ENCODE measurements around the gene PRLH. TPM values are rescaled to one million over a fixed set of nuclear protein-coding genes. Genes with fewer than 3 reads are reported as not detected.
A peak's percentile ranks its signal among the peaks of the same experiment; 100 is the strongest.

The PRLH gene
- total and polyA plus RNA-seq, 2 of the 13 experiments (the other 11 are each of a cell fraction or from before 2014, with no cell fraction given), result not detected

DNA sequence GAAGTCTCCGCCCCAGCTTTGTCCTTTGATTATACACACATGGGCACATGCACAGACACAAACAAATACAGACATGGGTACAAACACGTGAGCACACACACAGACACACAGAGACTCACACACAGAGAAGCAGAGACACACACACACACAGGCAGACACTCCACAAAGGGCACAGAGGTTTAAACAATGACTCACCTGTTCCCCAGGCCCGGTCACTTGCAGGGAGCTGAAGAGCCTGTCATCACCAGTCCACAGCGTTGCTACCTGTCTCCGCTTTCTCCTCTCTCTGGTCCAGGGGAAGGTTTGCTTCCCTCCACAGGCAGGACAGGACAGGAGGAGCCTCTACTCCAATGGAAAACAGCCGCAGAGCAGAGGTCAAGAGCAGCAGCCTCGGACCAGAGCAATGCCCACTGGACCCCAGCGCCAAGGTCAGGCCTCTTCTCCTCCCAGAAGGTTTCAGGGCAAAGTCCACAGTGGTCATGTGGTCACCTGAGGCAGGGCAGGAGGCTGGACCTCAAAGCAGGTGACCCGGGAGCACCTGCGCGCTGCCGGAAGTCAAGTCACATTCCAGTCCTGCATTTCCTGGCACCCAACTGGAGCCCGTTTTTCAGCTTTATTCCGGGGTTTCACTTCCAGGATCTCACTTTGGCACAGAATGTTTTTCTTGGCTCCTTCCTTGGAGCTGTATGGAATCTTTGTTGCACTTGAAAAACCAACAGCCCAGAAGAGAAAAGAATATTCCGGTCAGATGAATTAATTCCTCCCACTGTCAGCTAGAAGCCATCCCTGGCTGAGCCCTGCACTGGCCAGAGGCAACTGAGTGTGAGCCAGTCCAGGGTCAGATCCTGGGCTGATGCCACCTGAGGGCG is 24.1 kb downstream of the PRLH start, which contains the start of gene RAB17 (continued):
- TF ChIP-seq, protein P1, sequence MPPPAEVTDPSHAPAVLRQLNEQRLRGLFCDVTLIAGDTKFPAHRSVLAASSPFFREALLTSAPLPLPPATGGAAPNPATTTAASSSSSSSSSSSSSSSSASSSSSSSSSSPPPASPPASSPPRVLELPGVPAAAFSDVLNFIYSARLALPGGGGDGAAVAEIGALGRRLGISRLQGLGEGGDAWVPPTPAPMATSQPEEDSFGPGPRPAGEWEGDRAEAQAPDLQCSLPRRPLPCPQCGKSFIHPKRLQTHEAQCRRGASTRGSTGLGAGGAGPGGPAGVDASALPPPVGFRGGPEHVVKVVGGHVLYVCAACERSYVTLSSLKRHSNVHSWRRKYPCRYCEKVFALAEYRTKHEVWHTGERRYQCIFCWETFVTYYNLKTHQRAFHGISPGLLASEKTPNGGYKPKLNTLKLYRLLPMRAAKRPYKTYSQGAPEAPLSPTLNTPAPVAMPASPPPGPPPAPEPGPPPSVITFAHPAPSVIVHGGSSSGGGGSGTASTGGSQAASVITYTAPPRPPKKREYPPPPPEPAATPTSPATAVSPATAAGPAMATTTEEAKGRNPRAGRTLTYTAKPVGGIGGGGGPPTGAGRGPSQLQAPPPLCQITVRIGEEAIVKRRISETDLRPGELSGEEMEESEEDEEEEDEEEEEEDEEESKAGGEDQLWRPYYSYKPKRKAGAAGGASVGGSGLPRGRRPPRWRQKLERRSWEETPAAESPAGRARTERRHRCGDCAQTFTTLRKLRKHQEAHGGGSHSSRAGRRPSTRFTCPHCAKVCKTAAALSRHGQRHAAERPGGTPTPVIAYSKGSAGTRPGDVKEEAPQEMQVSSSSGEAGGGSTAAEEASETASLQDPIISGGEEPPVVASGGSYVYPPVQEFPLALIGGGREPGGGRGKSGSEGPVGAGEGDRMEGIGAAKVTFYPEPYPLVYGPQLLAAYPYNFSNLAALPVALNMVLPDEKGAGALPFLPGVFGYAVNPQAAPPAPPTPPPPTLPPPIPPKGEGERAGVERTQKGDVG (CRISPR knock-in tag; IDR thresholded peaks at IDR 0.05; ENCODE audit: borderline replicate concordance), result peak; percentile 96
- TF ChIP-seq, protein P2, sequence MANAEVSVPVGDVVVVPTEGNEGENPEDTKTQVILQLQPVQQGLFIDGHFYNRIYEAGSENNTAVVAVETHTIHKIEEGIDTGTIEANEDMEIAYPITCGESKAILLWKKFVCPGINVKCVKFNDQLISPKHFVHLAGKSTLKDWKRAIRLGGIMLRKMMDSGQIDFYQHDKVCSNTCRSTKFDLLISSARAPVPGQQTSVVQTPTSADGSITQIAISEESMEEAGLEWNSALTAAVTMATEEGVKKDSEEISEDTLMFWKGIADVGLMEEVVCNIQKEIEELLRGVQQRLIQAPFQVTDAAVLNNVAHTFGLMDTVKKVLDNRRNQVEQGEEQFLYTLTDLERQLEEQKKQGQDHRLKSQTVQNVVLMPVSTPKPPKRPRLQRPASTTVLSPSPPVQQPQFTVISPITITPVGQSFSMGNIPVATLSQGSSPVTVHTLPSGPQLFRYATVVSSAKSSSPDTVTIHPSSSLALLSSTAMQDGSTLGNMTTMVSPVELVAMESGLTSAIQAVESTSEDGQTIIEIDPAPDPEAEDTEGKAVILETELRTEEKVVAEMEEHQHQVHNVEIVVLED (CRISPR knock-in tag; IDR thresholded peaks at IDR 0.05; ENCODE audit: borderline replicate concordance), result peak; percentile 79; the same call in 1 of the 2 replicates
- no peak; the same call in 1 of the 2 replicates for TF ChIP-seq ZNF335 (CRISPR knock-in tag; IDR thresholded peaks at IDR 0.05)
- 0 out of 2 replicates have a peak, but pooled peaks have one; percentile 36 for TF ChIP-seq ZNF24 (IDR thresholded peaks at IDR 0.05)
- TF ChIP-seq, protein P3, sequence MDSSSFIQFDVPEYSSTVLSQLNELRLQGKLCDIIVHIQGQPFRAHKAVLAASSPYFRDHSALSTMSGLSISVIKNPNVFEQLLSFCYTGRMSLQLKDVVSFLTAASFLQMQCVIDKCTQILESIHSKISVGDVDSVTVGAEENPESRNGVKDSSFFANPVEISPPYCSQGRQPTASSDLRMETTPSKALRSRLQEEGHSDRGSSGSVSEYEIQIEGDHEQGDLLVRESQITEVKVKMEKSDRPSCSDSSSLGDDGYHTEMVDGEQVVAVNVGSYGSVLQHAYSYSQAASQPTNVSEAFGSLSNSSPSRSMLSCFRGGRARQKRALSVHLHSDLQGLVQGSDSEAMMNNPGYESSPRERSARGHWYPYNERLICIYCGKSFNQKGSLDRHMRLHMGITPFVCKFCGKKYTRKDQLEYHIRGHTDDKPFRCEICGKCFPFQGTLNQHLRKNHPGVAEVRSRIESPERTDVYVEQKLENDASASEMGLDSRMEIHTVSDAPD (CRISPR knock-in tag; IDR thresholded peaks at IDR 0.05), result peak; percentile 70
- TF ChIP-seq, protein P4, sequence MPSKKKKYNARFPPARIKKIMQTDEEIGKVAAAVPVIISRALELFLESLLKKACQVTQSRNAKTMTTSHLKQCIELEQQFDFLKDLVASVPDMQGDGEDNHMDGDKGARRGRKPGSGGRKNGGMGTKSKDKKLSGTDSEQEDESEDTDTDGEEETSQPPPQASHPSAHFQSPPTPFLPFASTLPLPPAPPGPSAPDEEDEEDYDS (CRISPR knock-in tag; IDR thresholded peaks at IDR 0.05), result no peak; the same call in 1 of the 2 replicates
- TF ChIP-seq ZNF781 (CRISPR knock-in tag; IDR thresholded peaks at IDR 0.05; ENCODE audit: borderline replicate concordance, not compliant biosample characterization), result peak; percentile 75
- TF ChIP-seq, protein P5, sequence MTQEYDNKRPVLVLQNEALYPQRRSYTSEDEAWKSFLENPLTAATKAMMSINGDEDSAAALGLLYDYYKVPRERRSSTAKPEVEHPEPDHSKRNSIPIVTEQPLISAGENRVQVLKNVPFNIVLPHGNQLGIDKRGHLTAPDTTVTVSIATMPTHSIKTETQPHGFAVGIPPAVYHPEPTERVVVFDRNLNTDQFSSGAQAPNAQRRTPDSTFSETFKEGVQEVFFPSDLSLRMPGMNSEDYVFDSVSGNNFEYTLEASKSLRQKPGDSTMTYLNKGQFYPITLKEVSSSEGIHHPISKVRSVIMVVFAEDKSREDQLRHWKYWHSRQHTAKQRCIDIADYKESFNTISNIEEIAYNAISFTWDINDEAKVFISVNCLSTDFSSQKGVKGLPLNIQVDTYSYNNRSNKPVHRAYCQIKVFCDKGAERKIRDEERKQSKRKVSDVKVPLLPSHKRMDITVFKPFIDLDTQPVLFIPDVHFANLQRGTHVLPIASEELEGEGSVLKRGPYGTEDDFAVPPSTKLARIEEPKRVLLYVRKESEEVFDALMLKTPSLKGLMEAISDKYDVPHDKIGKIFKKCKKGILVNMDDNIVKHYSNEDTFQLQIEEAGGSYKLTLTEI (CRISPR knock-in tag; conservative IDR thresholded peaks at IDR 0.05), result no peak
- peak; percentile 92 for TF ChIP-seq FOXO1 (CRISPR knock-in tag; IDR thresholded peaks at IDR 0.05)
- TF ChIP-seq, protein P6, sequence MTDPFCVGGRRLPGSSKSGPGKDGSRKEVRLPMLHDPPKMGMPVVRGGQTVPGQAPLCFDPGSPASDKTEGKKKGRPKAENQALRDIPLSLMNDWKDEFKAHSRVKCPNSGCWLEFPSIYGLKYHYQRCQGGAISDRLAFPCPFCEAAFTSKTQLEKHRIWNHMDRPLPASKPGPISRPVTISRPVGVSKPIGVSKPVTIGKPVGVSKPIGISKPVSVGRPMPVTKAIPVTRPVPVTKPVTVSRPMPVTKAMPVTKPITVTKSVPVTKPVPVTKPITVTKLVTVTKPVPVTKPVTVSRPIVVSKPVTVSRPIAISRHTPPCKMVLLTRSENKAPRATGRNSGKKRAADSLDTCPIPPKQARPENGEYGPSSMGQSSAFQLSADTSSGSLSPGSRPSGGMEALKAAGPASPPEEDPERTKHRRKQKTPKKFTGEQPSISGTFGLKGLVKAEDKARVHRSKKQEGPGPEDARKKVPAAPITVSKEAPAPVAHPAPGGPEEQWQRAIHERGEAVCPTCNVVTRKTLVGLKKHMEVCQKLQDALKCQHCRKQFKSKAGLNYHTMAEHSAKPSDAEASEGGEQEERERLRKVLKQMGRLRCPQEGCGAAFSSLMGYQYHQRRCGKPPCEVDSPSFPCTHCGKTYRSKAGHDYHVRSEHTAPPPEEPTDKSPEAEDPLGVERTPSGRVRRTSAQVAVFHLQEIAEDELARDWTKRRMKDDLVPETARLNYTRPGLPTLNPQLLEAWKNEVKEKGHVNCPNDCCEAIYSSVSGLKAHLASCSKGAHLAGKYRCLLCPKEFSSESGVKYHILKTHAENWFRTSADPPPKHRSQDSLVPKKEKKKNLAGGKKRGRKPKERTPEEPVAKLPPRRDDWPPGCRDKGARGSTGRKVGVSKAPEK (CRISPR knock-in tag; IDR thresholded peaks at IDR 0.05; ENCODE audit: borderline replicate concordance), result peak; percentile 66
- TF ChIP-seq, protein P7, sequence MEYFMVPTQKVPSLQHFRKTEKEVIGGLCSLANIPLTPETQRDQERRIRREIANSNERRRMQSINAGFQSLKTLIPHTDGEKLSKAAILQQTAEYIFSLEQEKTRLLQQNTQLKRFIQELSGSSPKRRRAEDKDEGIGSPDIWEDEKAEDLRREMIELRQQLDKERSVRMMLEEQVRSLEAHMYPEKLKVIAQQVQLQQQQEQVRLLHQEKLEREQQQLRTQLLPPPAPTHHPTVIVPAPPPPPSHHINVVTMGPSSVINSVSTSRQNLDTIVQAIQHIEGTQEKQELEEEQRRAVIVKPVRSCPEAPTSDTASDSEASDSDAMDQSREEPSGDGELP (IDR thresholded peaks at IDR 0.05; ENCODE audit: borderline replicate concordance, low read depth), result peak; percentile 88
- no peak for TF ChIP-seq ARHGAP35 (CRISPR knock-in tag; IDR thresholded peaks at IDR 0.05; ENCODE audit: borderline replicate concordance)
- no peak for TF ChIP-seq ZNF850 (CRISPR knock-in tag; conservative IDR thresholded peaks at IDR 0.05)
- peak; percentile 84; the same call in 1 of the 2 replicates for TF ChIP-seq CBX5 (CRISPR knock-in tag; IDR thresholded peaks at IDR 0.05; ENCODE audit: borderline replicate concordance)
